ENCODE measurements around the gene CLSTN2.

CLSTN2 gene

GRCh38 chr3:140468407-140468806, 533.4 kb downstream of the CLSTN2 start:
- DNase-seq = no peak

GRCh38 chr3:140469491-140469890, 534.5 kb downstream of the CLSTN2 start:
- no peak for DNase-seq

- DNase-seq = no peak
Measured at GRCh38 chr3:140470211-140470610, 535.2 kb downstream of the CLSTN2 start.

- no peak for DNase-seq
Measured at GRCh38 chr3:140470962-140471361, 536.0 kb downstream of the CLSTN2 start.

- DNase-seq = no peak
Measured at GRCh38 chr3:140472306-140473020, 537.5 kb downstream of the CLSTN2 start.

- DNase-seq = no peak
Measured at GRCh38 chr3:140487566-140487965, 552.6 kb downstream of the CLSTN2 start.

- no peak for DNase-seq
Measured at GRCh38 chr3:140493271-140493670, 558.3 kb downstream of the CLSTN2 start.

- DNase-seq = no peak
Measured at GRCh38 chr3:140494970-140495369, 560.0 kb downstream of the CLSTN2 start.

GRCh38 chr3:140497331-140497730, 562.3 kb downstream of the CLSTN2 start:
- DNase-seq = no peak

- DNase-seq = no peak
Measured at GRCh38 chr3:140499114-140499757, 564.3 kb downstream of the CLSTN2 start.

- no peak for DNase-seq
Measured at GRCh38 chr3:140500473-140500872, 565.5 kb downstream of the CLSTN2 start.

- no peak for DNase-seq
Measured at GRCh38 chr3:140501061-140501769, 566.2 kb downstream of the CLSTN2 start.

- DNase-seq = no peak
Measured at GRCh38 chr3:140501770-140502364, 566.9 kb downstream of the CLSTN2 start.

- DNase-seq = no peak
Measured at GRCh38 chr3:140505213-140505612, 570.2 kb downstream of the CLSTN2 start.

GRCh38 chr3:140505876-140506275, 570.9 kb downstream of the CLSTN2 start:
- no peak for DNase-seq

- no peak for DNase-seq
Measured at GRCh38 chr3:140508550-140508949, 573.6 kb downstream of the CLSTN2 start.

- no peak for DNase-seq
Measured at GRCh38 chr3:140509534-140509933, 574.5 kb downstream of the CLSTN2 start.

- no peak for DNase-seq
Measured at GRCh38 chr3:140510303-140510861, 575.4 kb downstream of the CLSTN2 start.

- DNase-seq = no peak
Measured at GRCh38 chr3:140521751-140522445, 586.9 kb downstream of the CLSTN2 start.

- DNase-seq = no peak
Measured at GRCh38 chr3:140522653-140523380, 587.8 kb downstream of the CLSTN2 start.

- DNase-seq = no peak
Measured at GRCh38 chr3:140523600-140523999, 588.6 kb downstream of the CLSTN2 start.

GRCh38 chr3:140527156-140527555, 592.2 kb downstream of the CLSTN2 start:
- DNase-seq = no peak
